Testis (tissue), 2 donors: ENCODE data around the gene SGPP2.

Source experiments
- POLR2A ChIP-seq: fragments of 450-650 bp; IDR thresholded peaks from one replicate; pipeline ENCODE4 v1.6.1; 2017; ENCODE audit warnings: antibody characterized with exemption, mild to moderate bottlenecking, moderate library complexity
- TF ChIP-seq, protein P1 (sequence below), 3 experiments: fragments of 450-650 bp in 2 of 3; fragments of 200-600 bp in 1 of 3; sonication (generic) in 1 of 3; IDR thresholded peaks; one replicate each; pipeline ENCODE4 v1.5.1; 2016 to 2019; ENCODE audit warnings: antibody characterized with exemption in 3 of 3, mild to moderate bottlenecking in 2 of 3, moderate library complexity in 1 of 3

DNA sequence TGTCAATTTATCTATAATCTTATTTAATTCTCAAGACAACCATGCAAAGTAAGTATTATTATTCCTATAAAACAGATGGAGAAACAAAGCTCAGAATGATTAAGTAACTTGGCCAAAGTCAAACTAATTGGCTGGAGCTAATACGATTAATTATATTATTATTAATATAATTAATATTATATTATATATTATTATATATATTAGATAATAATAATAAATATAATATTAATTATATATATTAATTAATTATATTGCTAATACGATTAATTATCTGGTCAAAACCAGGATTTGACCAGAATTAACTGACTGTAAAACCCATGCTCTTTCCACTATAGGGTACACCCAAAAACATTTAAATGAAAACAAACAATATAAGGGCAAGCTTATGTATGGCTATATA is 179.2 kb downstream of the SGPP2 start:
- TF ChIP-seq, protein P1, sequence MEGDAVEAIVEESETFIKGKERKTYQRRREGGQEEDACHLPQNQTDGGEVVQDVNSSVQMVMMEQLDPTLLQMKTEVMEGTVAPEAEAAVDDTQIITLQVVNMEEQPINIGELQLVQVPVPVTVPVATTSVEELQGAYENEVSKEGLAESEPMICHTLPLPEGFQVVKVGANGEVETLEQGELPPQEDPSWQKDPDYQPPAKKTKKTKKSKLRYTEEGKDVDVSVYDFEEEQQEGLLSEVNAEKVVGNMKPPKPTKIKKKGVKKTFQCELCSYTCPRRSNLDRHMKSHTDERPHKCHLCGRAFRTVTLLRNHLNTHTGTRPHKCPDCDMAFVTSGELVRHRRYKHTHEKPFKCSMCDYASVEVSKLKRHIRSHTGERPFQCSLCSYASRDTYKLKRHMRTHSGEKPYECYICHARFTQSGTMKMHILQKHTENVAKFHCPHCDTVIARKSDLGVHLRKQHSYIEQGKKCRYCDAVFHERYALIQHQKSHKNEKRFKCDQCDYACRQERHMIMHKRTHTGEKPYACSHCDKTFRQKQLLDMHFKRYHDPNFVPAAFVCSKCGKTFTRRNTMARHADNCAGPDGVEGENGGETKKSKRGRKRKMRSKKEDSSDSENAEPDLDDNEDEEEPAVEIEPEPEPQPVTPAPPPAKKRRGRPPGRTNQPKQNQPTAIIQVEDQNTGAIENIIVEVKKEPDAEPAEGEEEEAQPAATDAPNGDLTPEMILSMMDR (IDR thresholded peaks at IDR 0.05), result no peak
- TF ChIP-seq POLR2A, result no peak
